A549 (cell line): Measurements from ENCODE around the gene C11orf86. TPM values are rescaled to one million over a fixed set of nuclear protein-coding genes. Genes with fewer than 3 reads are reported as not detected.
A peak's percentile ranks its signal among the peaks of the same experiment; 100 is the strongest.

ENCODE experiments used
- ATAC-seq, 2 experiments: fragments of 200-7000 bp in 1 of 2; fragments of >200 bp in 1 of 2; cut with Nextera tagmentation in 1 of 2; cut with Tn5 transposase in 1 of 2; 3 replicates each; pipeline versions ENCODE4 v1.8.0 to v1.9.1; 2018 to 2020; ENCODE audit warnings: mild to moderate bottlenecking in 1 of 2, moderate library complexity in 1 of 2
- CTCF ChIA-PET: fragments of 300-600 bp; sonication (Branson Sonifier 250); formaldehyde crosslinking; extraction: SDS; loops from one replicate; lab custom pipeline; 2021; ENCODE audit warnings: antibody characterized with exemption, inconsistent platforms; lab: Yijun Ruan, JAX
- POLR2A ChIA-PET: fragments of 350-600 bp; formaldehyde crosslinking; extraction: SDS; loops from one replicate; lab custom pipeline; 2021; ENCODE audit warnings: antibody characterized with exemption, inconsistent platforms; lab: Yijun Ruan, JAX
- DNase-seq, 2 experiments: peaks; one replicate each; pipeline versions ENCODE4 v3.0.0 to v3.0.0-alpha.2; 2011 to 2016; ENCODE audit warnings: low read depth in 1 of 2, low spot score in 1 of 2
- FAIRE-seq: peaks from 2 replicates; lab custom pipeline; 2011; peaks lifted over from hg19 to GRCh38; lab: Jason Lieb, UNC
- H3K27ac ChIP-seq, 2 experiments: fragments of >200 bp; sonication (Bioruptor Twin); formaldehyde crosslinking; 3 replicates each; pipeline ENCODE4 v1.5.1; 2016 to 2017
- H3K4me1 ChIP-seq: fragments of >200 bp; sonication (Bioruptor Twin); formaldehyde crosslinking; 3 replicates; pipeline ENCODE4 v1.6.1; 2016
- H3K4me2 ChIP-seq: fragments of >200 bp; sonication (Bioruptor Twin); formaldehyde crosslinking; 3 replicates; pipeline ENCODE4 v1.6.1; 2016
- H3K4me3 ChIP-seq: fragments of >200 bp; sonication (Bioruptor Twin); formaldehyde crosslinking; 3 replicates; pipeline ENCODE4 v1.5.1; 2016
- H3K9me3 ChIP-seq: fragments of >200 bp; sonication (Bioruptor Twin); formaldehyde crosslinking; 3 replicates; pipeline ENCODE4 v1.6.1; 2016
- CBX2 ChIP-seq: fragments of 200-600 bp; sonication (generic); IDR thresholded peaks from 2 replicates; pipeline ENCODE4 v1.6.1; 2016; ENCODE audit warnings: low read depth, mild to moderate bottlenecking, borderline replicate concordance
- CHD4 ChIP-seq: fragments of 200-600 bp; sonication (generic); IDR thresholded peaks from 2 replicates; pipeline ENCODE4 v1.6.1; 2016; ENCODE audit warnings: antibody characterized with exemption, mild to moderate bottlenecking, borderline replicate concordance
- ESRRA ChIP-seq: fragments of 150-350 bp; IDR thresholded peaks from 2 replicates; pipeline ENCODE4 v1.6.1; 2014; ENCODE audit warnings: mild to moderate bottlenecking, low read length, borderline replicate concordance
- FOSB ChIP-seq: fragments of 250-450 bp; sonication (Bioruptor Pico); IDR thresholded peaks from 2 replicates; pipeline ENCODE4 v1.5.0; 2020; ENCODE audit warnings: mild to moderate bottlenecking, moderate library complexity
- HDAC2 ChIP-seq: fragments of 200-600 bp; sonication (generic); IDR thresholded peaks from 2 replicates; pipeline ENCODE4 v1.6.1; 2016
- HOXB13 ChIP-seq: fragments of 250-450 bp; sonication (Bioruptor Pico); IDR thresholded peaks from 2 replicates; pipeline ENCODE4 v1.5.0; 2020; ENCODE audit warnings: low read depth, mild to moderate bottlenecking, moderate library complexity
- JUNB ChIP-seq: fragments of >200 bp; sonication (Bioruptor Twin); formaldehyde crosslinking; IDR thresholded peaks from 2 replicates; pipeline ENCODE4 v1.6.1; 2016
- KDM1A ChIP-seq: fragments of 200-600 bp; sonication (generic); IDR thresholded peaks from 2 replicates; pipeline ENCODE4 v1.6.1; 2016; ENCODE audit warnings: low read depth, mild to moderate bottlenecking
- MAFK ChIP-seq: fragments of 450-650 bp; IDR thresholded peaks from 2 replicates; pipeline ENCODE4 v1.6.1; 2014; ENCODE audit not compliant: partially characterized antibody
- MYC ChIP-seq: IDR thresholded peaks from 2 replicates; pipeline ENCODE4 v1.6.1; 2012; ENCODE audit warnings: mild to moderate bottlenecking, inconsistent platforms, low read length, improper control_type of control experiment, borderline replicate concordance
- NFE2L2 ChIP-seq: fragments of 150-350 bp; conservative IDR thresholded peaks from 2 replicates; pipeline ENCODE4 v1.6.1; 2014; ENCODE audit warnings: low read length
- NR3C1 ChIP-seq: fragments of >200 bp; sonication (Bioruptor Twin); formaldehyde crosslinking; IDR thresholded peaks from 3 replicates; pipeline ENCODE4 v1.6.1; 2017
- POLR2A ChIP-seq: IDR thresholded peaks from 2 replicates; pipeline ENCODE4 v1.6.1; 2012; ENCODE audit warnings: mild to moderate bottlenecking, low read length
- POLR2AphosphoS2 ChIP-seq: conservative IDR thresholded peaks from 2 replicates; pipeline ENCODE4 v1.6.1; 2012; ENCODE audit warnings: low read length, improper control_type of control experiment, inconsistent platforms
- RARB ChIP-seq: fragments of 250-450 bp; sonication (Bioruptor Pico); IDR thresholded peaks from 2 replicates; pipeline ENCODE4 v1.8.0; 2021; ENCODE audit warnings: mild to moderate bottlenecking, moderate library complexity
- RCOR1 ChIP-seq: fragments of 150-350 bp; IDR thresholded peaks from 2 replicates; pipeline ENCODE4 v1.6.1; 2014; ENCODE audit warnings: antibody characterized with exemption, low read length, low read depth
- RNF2 ChIP-seq: fragments of 200-600 bp; sonication (generic); IDR thresholded peaks from 2 replicates; pipeline ENCODE4 v1.6.1; 2016; ENCODE audit warnings: low read depth, mild to moderate bottlenecking, antibody characterized with exemption, moderate library complexity, borderline replicate concordance
- TFCP2L1 ChIP-seq: fragments of 250-450 bp; sonication (Bioruptor Pico); IDR thresholded peaks from 2 replicates; pipeline ENCODE4 v1.5.0; 2021; ENCODE audit warnings: mild to moderate bottlenecking
- TP53 ChIP-seq: fragments of 250-450 bp; sonication (Bioruptor Pico); IDR thresholded peaks from 2 replicates; pipeline ENCODE4 v1.5.0; 2021; ENCODE audit warnings: mild to moderate bottlenecking, moderate library complexity
- ZC3H11A ChIP-seq: fragments of 450-650 bp; IDR thresholded peaks from 2 replicates; pipeline ENCODE4 v1.6.1; 2014; ENCODE audit warnings: antibody characterized with exemption, mild to moderate bottlenecking
- ZSCAN20 ChIP-seq: fragments of 250-450 bp; sonication (Bioruptor Pico); IDR thresholded peaks from 2 replicates; pipeline ENCODE4 v1.8.0; 2022; ENCODE audit warnings: mild to moderate bottlenecking, moderate library complexity
- WGBS: methylation state at CpG from one replicate; pipeline ENCODE4 v1.1.6; 2017; ENCODE audit errors: missing lambda C conversion rate; 5-methylcytosine and 5-hydroxymethylcytosine counted together
- polyA plus RNA-seq, 4 experiments: library from polyadenylated mRNA; depleted of rRNA in 3 of 4; stranded (reverse); fragments of >200 nt; fragmentation: RNase III in 1 of 4; extraction: RNeasy Plus Mini Kit Qiagen cat#74134 plus additional on column Dnase treatment in 1 of 4; gene quantifications; 2 replicates in 3 of 4; 3 replicates in 1 of 4; pipeline ENCODE4 v1.2.3, GENCODE V29; 2011 to 2017
- TF ChIP-seq, protein P1 (sequence below): fragments of >200 bp; sonication (Bioruptor Twin); formaldehyde crosslinking; IDR thresholded peaks from 3 replicates; pipeline ENCODE4 v1.5.1; 2016
- TF ChIP-seq, protein P2 (sequence below): IDR thresholded peaks from 2 replicates; pipeline ENCODE4 v1.6.1; 2012
- TF ChIP-seq, protein P3 (sequence below): IDR thresholded peaks from 2 replicates; pipeline ENCODE4 v1.6.1; 2012; ENCODE audit warnings: low read depth, borderline replicate concordance
- TF ChIP-seq, protein P4 (sequence below): fragments of 250-450 bp; sonication (Bioruptor Pico); IDR thresholded peaks from 2 replicates; pipeline ENCODE4 v1.5.0; 2020; ENCODE audit warnings: low read depth, mild to moderate bottlenecking, moderate library complexity
- TF ChIP-seq, protein P5 (sequence below): fragments of >200 bp; sonication (Bioruptor Twin); formaldehyde crosslinking; IDR thresholded peaks from 2 replicates; pipeline ENCODE4 v1.6.1; 2016

The C11orf86 gene
- polyA plus RNA-seq, 2 of the 4 experiments (the other 2 are of a cell fraction), result 9.3 to 56.4 TPM

DNA sequence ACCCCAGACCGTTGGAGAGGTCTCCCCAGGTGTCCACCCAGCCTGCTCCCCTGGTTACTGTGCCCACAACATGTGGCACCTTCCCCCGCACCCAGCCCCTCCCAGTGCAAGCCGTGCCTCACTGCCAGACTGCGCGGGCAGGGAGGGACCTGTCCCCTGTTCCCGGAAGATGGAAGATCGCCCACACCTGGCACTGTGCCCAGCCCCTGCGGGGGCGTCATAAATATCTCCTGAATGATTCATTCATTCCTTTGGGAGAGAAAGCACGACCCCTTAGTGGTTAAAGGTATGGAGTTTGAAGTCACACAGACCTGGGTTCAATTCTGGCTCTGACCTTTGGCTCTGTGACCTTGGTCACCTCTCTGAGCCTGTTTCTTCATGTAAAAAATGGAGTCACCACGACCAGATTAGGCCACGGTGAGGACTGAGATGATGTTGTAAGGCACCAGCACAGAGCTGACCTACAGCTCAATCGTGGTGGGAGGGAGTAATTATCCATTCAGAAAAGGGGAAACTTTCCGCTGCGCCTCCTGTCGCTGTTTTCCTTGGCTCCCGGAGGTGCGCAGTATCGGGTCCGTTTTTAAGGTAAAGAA lies 47.3 kb downstream of the C11orf86 start:
- H3K27ac ChIP-seq, result peak overlapping the region; percentile 72 to 87; a peak in 5 of 6 replicates
- CTCF ChIA-PET, result interaction anchor here (0.6 to 10.6 kb wide), 33 partner anchors 8 to 297 kb away, joined by 3 to 67 read pairs (median 5); partner anchors contain the start of gene RCE1
- H3K9me3 ChIP-seq, result no peaks in the 10 kb centered on the region
- peak overlapping the region; percentile 96 for H3K4me2 ChIP-seq
- FAIRE-seq (no peak), DNase-seq (peak in 1 of 2 experiments; percentile 45), ATAC-seq (peak in 1 of 2 experiments; percentile 15; a peak in 3 of 6 replicates)
- H3K4me3 ChIP-seq, result peak overlapping the region; percentile 66; the same call in 2 of the 3 replicates
- H3K4me1 ChIP-seq, result peaks cover 24% of the 10 kb centered on the region
- POLR2A ChIA-PET, result interaction anchor here (1.4 to 1.8 kb wide), 2 partner anchors 10 to 179 kb away, joined by 4 to 6 read pairs; partner anchors contain the start of gene RCE1
- 56% methylated on average over 18 of the region's 20 CpGs for WGBS
- TF ChIP-seq TFCP2L1 (CRISPR knock-in tag), result no peak
- TF ChIP-seq CBX2, result no peak
- TF ChIP-seq JUNB, result no peak
- no peak for TF ChIP-seq HDAC2
- TF ChIP-seq, protein P1, sequence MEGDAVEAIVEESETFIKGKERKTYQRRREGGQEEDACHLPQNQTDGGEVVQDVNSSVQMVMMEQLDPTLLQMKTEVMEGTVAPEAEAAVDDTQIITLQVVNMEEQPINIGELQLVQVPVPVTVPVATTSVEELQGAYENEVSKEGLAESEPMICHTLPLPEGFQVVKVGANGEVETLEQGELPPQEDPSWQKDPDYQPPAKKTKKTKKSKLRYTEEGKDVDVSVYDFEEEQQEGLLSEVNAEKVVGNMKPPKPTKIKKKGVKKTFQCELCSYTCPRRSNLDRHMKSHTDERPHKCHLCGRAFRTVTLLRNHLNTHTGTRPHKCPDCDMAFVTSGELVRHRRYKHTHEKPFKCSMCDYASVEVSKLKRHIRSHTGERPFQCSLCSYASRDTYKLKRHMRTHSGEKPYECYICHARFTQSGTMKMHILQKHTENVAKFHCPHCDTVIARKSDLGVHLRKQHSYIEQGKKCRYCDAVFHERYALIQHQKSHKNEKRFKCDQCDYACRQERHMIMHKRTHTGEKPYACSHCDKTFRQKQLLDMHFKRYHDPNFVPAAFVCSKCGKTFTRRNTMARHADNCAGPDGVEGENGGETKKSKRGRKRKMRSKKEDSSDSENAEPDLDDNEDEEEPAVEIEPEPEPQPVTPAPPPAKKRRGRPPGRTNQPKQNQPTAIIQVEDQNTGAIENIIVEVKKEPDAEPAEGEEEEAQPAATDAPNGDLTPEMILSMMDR, result no peak
- no peak for TF ChIP-seq RARB (CRISPR knock-in tag)
- TF ChIP-seq NR3C1, result no peak
- no peak for TF ChIP-seq POLR2AphosphoS2
- TF ChIP-seq RCOR1, result no peak

DNA sequence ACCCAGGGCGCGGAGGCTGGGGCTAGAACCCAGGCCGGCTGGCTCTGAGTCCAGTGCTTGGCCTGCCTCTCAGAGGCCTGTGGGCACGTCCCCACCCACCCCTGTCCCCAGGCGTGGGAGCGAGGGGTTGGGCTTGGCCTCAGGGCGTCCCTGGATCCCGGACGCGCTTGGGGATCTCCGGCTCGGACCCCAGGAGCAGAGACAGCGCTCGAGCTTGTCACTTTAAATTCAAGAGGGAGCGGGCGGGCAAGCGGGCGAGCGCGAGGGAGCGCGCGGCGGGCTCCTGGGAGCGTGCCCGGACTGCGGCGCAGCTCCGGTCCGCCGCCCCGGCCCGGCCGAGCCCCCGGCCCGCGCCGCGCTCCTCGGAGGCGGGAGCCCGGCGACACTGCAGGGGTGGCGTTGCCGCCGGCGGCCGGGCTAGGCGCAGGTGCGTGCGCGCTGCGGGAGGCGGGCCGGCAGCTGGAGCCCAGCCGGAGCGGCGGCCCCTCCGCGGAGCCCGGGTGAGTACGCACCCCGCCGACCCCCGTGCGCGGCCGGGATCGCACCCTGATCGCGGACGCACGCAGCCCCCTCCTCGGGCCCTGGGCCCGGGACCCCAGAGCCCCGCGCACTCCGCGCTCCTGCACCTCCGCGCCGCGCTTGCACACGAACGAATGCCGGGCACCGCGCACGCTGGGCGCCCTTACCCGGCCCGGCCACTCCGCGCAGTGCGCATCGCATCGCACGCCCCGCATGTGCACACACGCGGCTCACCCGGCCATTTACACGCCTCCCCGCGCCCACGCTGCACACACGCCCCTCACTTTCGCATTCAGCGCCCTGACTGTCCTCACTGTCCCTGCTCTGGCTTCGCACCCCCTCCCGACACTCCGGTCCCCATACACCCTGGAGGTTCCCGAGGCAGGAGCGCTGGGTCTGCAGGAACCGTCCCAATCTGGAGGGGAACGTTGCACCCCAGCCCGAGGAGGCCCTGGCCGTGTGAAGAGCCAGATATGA lies 48.2 kb downstream of the C11orf86 start, which contains the start of gene SYT12:
Gene SYT12 (plus strand): TSS at position 174 of the 996 bp plus-strand sequence. CDS start 7,011 bp downstream, outside the sequence.
- FAIRE-seq (no peak), DNase-seq (peak; percentile 35), ATAC-seq (peak; percentile 65 to 71)
- H3K4me3 ChIP-seq, result peak within 1 kb of the TSS; percentile 66
- peak within 1 kb of the TSS; percentile 96 for H3K4me2 ChIP-seq
- POLR2A ChIA-PET, result interaction anchor here (1.4 to 1.8 kb wide), 2 partner anchors 10 to 180 kb away, joined by 4 to 6 read pairs; partner anchors contain the start of gene RCE1
- H3K4me1 ChIP-seq, result peaks cover 24% of the 10 kb centered on the region
- TF ChIP-seq FOSB (CRISPR knock-in tag), result no peak
- TF ChIP-seq, protein P2, sequence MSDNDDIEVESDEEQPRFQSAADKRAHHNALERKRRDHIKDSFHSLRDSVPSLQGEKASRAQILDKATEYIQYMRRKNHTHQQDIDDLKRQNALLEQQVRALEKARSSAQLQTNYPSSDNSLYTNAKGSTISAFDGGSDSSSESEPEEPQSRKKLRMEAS, result peak; percentile 69
- 0 out of 2 replicates have a peak, but pooled peaks have one; percentile 35 for TF ChIP-seq HOXB13 (CRISPR knock-in tag)
- TF ChIP-seq HDAC2, result peak; percentile 42; the same call in 1 of the 2 replicates
- 0 out of 2 replicates have a peak, but pooled peaks have one; percentile 26 for TF ChIP-seq RNF2
- TF ChIP-seq, protein P3, sequence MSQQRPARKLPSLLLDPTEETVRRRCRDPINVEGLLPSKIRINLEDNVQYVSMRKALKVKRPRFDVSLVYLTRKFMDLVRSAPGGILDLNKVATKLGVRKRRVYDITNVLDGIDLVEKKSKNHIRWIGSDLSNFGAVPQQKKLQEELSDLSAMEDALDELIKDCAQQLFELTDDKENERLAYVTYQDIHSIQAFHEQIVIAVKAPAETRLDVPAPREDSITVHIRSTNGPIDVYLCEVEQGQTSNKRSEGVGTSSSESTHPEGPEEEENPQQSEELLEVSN, result peak; percentile 71
- WGBS, result 22% methylated on average over 26 of the region's 118 CpGs
- no peaks in the 10 kb centered on the region for H3K9me3 ChIP-seq
- H3K27ac ChIP-seq, result peak within 1 kb of the TSS; percentile 72 to 87
- CTCF ChIA-PET, result interaction anchor here (0.6 to 10.6 kb wide), 17 partner anchors 10 to 296 kb away, joined by 3 to 67 read pairs (median 6); partner anchors contain the start of gene RCE1

DNA sequence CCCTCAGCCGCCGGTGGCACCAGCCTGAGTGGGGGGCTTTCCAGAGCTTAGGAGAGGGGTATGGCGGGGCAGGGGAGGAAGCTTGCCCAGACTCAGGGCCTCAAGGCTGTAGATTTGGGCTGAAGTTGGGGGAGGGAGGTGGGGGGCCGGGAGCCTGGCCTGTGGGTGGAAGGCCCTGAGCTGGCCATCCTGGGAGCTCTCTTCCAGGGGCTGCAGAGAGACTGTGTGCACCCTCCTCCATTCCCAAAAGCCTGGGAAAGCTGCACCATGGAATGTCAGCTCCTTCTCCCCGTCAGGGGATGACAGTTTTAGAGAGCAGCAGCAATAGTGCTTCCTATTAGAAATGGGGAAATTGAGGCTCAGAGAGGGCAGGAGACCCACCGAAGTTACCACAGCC lies 48.9 kb downstream of the C11orf86 start:
- FAIRE-seq, result no peak
- Histone ChIP-seq H3K27ac (peak overlapping the region; percentile 72 to 87; a peak in 5 of 6 replicates), H3K4me1 (peaks cover 24% of the 10 kb centered on the region), H3K4me2 (peak overlapping the region; percentile 96), H3K4me3 (peak overlapping the region; percentile 66), H3K9me3 (no peaks in the 10 kb centered on the region)
- WGBS, result 77% methylated on average over 2 of the region's 6 CpGs
- no peak for DNase-seq
- TF ChIP-seq KDM1A, result no peak
- no peak for TF ChIP-seq ZC3H11A
- no peak for TF ChIP-seq MYC
- no peak for TF ChIP-seq POLR2A
- TF ChIP-seq TP53 (CRISPR knock-in tag), result no peak
- no peak for TF ChIP-seq ZSCAN20 (CRISPR knock-in tag)
- TF ChIP-seq, protein P4, sequence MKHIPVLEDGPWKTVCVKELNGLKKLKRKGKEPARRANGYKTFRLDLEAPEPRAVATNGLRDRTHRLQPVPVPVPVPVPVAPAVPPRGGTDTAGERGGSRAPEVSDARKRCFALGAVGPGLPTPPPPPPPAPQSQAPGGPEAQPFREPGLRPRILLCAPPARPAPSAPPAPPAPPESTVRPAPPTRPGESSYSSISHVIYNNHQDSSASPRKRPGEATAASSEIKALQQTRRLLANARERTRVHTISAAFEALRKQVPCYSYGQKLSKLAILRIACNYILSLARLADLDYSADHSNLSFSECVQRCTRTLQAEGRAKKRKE (CRISPR knock-in tag), result no peak
- TF ChIP-seq, protein P5, sequence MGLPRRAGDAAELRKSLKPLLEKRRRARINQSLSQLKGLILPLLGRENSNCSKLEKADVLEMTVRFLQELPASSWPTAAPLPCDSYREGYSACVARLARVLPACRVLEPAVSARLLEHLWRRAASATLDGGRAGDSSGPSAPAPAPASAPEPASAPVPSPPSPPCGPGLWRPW, result no peak
- no peak for TF ChIP-seq CHD4
- TF ChIP-seq ESRRA, result no peak
- no peak for TF ChIP-seq MAFK
- no peak for TF ChIP-seq NFE2L2
- ATAC-seq, result peak in 1 of 2 experiments; percentile 23; a peak in 3 of 6 replicates
- CTCF ChIA-PET, result interaction anchor here (0.5 to 10.6 kb wide), 8 partner anchors 9 to 140 kb away, joined by 3 to 67 read pairs (median 5); partner anchors contain the start of gene C11orf86
- POLR2A ChIA-PET, result no interaction called here
